HG02642 (cell line): Measurements from ENCODE around the gene VASN.
"Not testable (repeated sequence)": the region's sequence is repeated elsewhere in the genome, so short reads cannot be mapped to it uniquely, and the experiment has no call there.

Experiments
- ATAC-seq: cut with Tn5 transposase; IDR thresholded peaks from one replicate; pipeline ENCODE4 v1.9.1; 2021; ENCODE audit warnings: mild to moderate bottlenecking; ENCODE audit not compliant: unreplicated experiment, poor library complexity

VASN gene

GRCh38 chr16:4336701-4337539 is 34.7 kb upstream of the VASN start:
- ATAC-seq = no peak

- ATAC-seq = no peak
Measured at GRCh38 chr16:4337540-4338088, 34.0 kb upstream of the VASN start.

- no peak for ATAC-seq
Measured at GRCh38 chr16:4338125-4338582, 33.5 kb upstream of the VASN start.

GRCh38 chr16:4338712-4339299 is 32.8 kb upstream of the VASN start:
- no peak for ATAC-seq

- no peak for ATAC-seq
Measured at GRCh38 chr16:4339455-4339854, 32.2 kb upstream of the VASN start.

GRCh38 chr16:4339909-4340308 is 31.7 kb upstream of the VASN start:
- ATAC-seq = no peak

- ATAC-seq = no peak
Measured at GRCh38 chr16:4340443-4340842, 31.2 kb upstream of the VASN start.

- ATAC-seq = no peak
Measured at GRCh38 chr16:4341250-4341649, 30.4 kb upstream of the VASN start.

GRCh38 chr16:4342866-4343744 is 28.5 kb upstream of the VASN start:
- ATAC-seq = no peak

GRCh38 chr16:4344300-4344982 is 27.2 kb upstream of the VASN start:
- ATAC-seq = not testable (repeated sequence)

- no peak for ATAC-seq
Measured at GRCh38 chr16:4344983-4345835, 26.4 kb upstream of the VASN start.

- no peak for ATAC-seq
Measured at GRCh38 chr16:4345836-4346781, 25.5 kb upstream of the VASN start.

GRCh38 chr16:4347010-4347409 is 24.6 kb upstream of the VASN start:
- no peak for ATAC-seq

- no peak for ATAC-seq
Measured at GRCh38 chr16:4347765-4348509, 23.7 kb upstream of the VASN start.

GRCh38 chr16:4349332-4349731 is 22.3 kb upstream of the VASN start:
- no peak for ATAC-seq

GRCh38 chr16:4350365-4350786 is 21.3 kb upstream of the VASN start:
- ATAC-seq = no peak
